HepG2 (cell line): ENCODE results near the gene GPS2.

Experiments
- KLF6 ChIP-seq: IDR thresholded peaks from 2 replicates; pipeline ENCODE4 v1.8.0; 2016; ENCODE audit warnings: missing biosample characterization, missing genetic modification reagents
- SP1 ChIP-seq, 2 experiments: fragments of 450-650 bp in 1 of 2; sonication (generic) in 1 of 2; formaldehyde crosslinking in 1 of 2; IDR thresholded peaks; 2 replicates each; pipeline versions ENCODE4 v1.4.0 to v1.6.1; 2016 to 2020; ENCODE audit warnings: missing genetic modification reagents in 1 of 2
- ZSCAN20 ChIP-seq: sonication (generic); formaldehyde crosslinking; IDR thresholded peaks from 2 replicates; pipeline ENCODE4 v1.4.0; 2020; ENCODE audit warnings: missing genetic modification reagents, mild to moderate bottlenecking, borderline replicate concordance
- TF ChIP-seq, protein P1 (sequence below): sonication (generic); formaldehyde crosslinking; IDR thresholded peaks from 2 replicates; pipeline ENCODE4 v1.5.0; 2020; ENCODE audit warnings: mild to moderate bottlenecking, missing genetic modification reagents, moderate library complexity
- TF ChIP-seq, protein P2 (sequence below): sonication (generic); formaldehyde crosslinking; IDR thresholded peaks from 2 replicates; pipeline ENCODE4 v1.9.0; 2022; ENCODE audit warnings: missing genetic modification reagents, mild to moderate bottlenecking, borderline replicate concordance
- TF ChIP-seq, protein P3 (sequence below), 2 experiments: fragments of 450-650 bp in 1 of 2; sonication (generic) in 1 of 2; formaldehyde crosslinking; IDR thresholded peaks; 2 replicates each; pipeline versions ENCODE4 v1.5.0 to v1.8.0; 2020 to 2022; ENCODE audit warnings: mild to moderate bottlenecking in 1 of 2, missing genetic modification reagents in 1 of 2

DNA sequence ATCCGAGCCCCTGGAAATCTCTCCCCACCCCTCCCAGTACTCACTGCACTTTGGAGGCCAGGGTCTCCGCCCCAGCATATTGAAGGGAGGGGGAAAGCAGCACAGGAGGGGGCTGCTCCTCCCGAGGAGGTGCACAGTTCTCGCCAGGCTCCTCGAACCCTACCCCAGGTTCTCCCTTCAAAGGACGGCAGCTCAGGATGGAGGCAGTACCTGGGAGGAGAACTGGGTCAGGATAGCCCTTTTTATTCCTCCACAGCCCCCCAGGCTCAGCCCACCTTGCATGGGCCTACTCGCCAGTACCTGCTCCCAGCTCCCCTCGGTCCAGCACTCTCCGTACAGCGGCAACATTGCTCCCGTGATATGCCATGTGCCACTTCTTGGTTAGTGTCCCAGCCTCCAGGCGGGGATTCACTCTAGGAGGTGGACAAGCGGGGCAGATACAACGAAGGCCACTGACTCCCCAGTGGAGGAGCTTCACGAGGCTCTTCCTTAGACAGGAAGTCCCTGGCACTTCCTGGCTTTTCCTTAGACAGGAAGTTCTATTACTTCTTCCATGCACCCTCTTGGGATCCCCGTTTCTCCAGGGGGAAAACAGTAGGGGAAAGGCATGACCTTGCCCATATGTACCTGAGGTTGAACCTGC lies 2.1 kb upstream of the GPS2 start:
- TF ChIP-seq, protein P1, sequence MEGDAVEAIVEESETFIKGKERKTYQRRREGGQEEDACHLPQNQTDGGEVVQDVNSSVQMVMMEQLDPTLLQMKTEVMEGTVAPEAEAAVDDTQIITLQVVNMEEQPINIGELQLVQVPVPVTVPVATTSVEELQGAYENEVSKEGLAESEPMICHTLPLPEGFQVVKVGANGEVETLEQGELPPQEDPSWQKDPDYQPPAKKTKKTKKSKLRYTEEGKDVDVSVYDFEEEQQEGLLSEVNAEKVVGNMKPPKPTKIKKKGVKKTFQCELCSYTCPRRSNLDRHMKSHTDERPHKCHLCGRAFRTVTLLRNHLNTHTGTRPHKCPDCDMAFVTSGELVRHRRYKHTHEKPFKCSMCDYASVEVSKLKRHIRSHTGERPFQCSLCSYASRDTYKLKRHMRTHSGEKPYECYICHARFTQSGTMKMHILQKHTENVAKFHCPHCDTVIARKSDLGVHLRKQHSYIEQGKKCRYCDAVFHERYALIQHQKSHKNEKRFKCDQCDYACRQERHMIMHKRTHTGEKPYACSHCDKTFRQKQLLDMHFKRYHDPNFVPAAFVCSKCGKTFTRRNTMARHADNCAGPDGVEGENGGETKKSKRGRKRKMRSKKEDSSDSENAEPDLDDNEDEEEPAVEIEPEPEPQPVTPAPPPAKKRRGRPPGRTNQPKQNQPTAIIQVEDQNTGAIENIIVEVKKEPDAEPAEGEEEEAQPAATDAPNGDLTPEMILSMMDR (CRISPR knock-in tag): no peak
- TF ChIP-seq KLF6 (CRISPR knock-in tag) (no peak), SP1 (IDR thresholded peaks at IDR 0.05) (no peak), SP1 (CRISPR knock-in tag; IDR thresholded peaks at IDR 0.05) (no peak), ZSCAN20 (CRISPR knock-in tag) (no peak)
- TF ChIP-seq, protein P2, sequence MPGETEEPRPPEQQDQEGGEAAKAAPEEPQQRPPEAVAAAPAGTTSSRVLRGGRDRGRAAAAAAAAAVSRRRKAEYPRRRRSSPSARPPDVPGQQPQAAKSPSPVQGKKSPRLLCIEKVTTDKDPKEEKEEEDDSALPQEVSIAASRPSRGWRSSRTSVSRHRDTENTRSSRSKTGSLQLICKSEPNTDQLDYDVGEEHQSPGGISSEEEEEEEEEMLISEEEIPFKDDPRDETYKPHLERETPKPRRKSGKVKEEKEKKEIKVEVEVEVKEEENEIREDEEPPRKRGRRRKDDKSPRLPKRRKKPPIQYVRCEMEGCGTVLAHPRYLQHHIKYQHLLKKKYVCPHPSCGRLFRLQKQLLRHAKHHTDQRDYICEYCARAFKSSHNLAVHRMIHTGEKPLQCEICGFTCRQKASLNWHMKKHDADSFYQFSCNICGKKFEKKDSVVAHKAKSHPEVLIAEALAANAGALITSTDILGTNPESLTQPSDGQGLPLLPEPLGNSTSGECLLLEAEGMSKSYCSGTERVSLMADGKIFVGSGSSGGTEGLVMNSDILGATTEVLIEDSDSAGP (CRISPR knock-in tag): no peak
- TF ChIP-seq, protein P3, sequence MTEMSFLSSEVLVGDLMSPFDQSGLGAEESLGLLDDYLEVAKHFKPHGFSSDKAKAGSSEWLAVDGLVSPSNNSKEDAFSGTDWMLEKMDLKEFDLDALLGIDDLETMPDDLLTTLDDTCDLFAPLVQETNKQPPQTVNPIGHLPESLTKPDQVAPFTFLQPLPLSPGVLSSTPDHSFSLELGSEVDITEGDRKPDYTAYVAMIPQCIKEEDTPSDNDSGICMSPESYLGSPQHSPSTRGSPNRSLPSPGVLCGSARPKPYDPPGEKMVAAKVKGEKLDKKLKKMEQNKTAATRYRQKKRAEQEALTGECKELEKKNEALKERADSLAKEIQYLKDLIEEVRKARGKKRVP (CRISPR knock-in tag; IDR thresholded peaks at IDR 0.05): no peak
